ENCODE measurements around the gene RADIL.

GRCh38 chr7:4763794-4764185 lies 119.7 kb downstream of the RADIL start:
- TF ChIP-seq POLR2AphosphoS5 (IDR thresholded peaks at IDR 0.05) (no peak), EP300 (IDR thresholded peaks at IDR 0.05; ENCODE audit: low read depth) (no peak), POLR2A (IDR thresholded peaks at IDR 0.05) (no peak)
